NT2/D1 (cell line): ENCODE data around the gene DNAH17.

ENCODE experiments used
- SUZ12 ChIP-seq: IDR thresholded peaks from 2 replicates; pipeline ENCODE4 v1.6.1; 2011; ENCODE audit not compliant: insufficient read length, insufficient read depth; ENCODE audit errors: extremely low read depth
- YY1 ChIP-seq: IDR thresholded peaks from 2 replicates; pipeline ENCODE4 v1.6.1; 2011; ENCODE audit not compliant: insufficient read length, insufficient read depth
- ZNF274 ChIP-seq: IDR thresholded peaks from 2 replicates; pipeline ENCODE4 v1.6.1; 2011; ENCODE audit warnings: mild to moderate bottlenecking, low read depth, low read length

- no peak for TF ChIP-seq YY1
- TF ChIP-seq SUZ12 = no peak
- TF ChIP-seq ZNF274 = no peak
Measured at GRCh38 chr17:78598013-78598471, 20.8 kb upstream of the DNAH17 start.
